ENCODE measurements around the gene TNNC1.

TNNC1 gene

DNA sequence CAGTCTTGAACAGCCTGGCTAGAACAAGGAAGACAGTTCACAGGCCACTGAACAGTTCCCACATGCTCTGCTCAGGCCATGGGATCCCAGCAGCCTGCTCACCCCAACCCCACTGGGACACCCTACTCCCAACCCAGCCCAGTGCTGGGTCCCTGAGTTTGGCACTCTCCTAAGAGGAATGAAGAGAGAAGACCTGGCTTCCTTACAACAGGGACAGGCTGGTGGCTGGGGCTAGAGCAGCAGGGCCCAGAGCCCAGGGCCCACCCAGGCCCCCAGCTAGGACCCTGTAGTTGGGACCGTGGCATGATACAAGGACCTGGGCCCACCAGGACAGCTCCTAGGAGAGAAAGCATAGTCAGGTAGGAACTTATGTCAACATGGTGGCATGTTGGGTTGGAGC, 52.3 kb downstream of the TNNC1 start:
- DNase-seq (ENCODE audit: low read depth) = no peak

Data from iris pigment epithelial cell (primary cell).